Osteoblast (primary cell): ENCODE measurements around the gene POC1B. TPM values are rescaled to one million over a fixed set of nuclear protein-coding genes. Genes with fewer than 3 reads are reported as not detected.

Source experiments
- DNase-seq: peaks from one replicate; pipeline ENCODE4 v3.0.0; 2011; ENCODE audit warnings: low spot score, mixed read lengths; ENCODE audit not compliant: insufficient read length; ENCODE audit errors: missing footprints
- H2AFZ ChIP-seq: 2 replicates; pipeline ENCODE4 v1.6.0; 2011; ENCODE audit warnings: mild to moderate bottlenecking, low read length
- H3K27ac ChIP-seq: 2 replicates; pipeline ENCODE4 v1.5.1; 2011; ENCODE audit warnings: mild to moderate bottlenecking, low read depth, low read length, moderate library complexity
- H3K27me3 ChIP-seq: 2 replicates; pipeline ENCODE4 v1.6.0; 2012; ENCODE audit warnings: mild to moderate bottlenecking, control low read depth, inconsistent platforms, low read length, moderate library complexity; ENCODE audit not compliant: insufficient read depth
- H3K36me3 ChIP-seq: 2 replicates; pipeline ENCODE4 v1.5.1; 2011; ENCODE audit warnings: mild to moderate bottlenecking, low read length, control low read depth, moderate library complexity; ENCODE audit not compliant: insufficient read depth
- H3K4me1 ChIP-seq: 2 replicates; pipeline ENCODE4 v1.5.1; 2011; ENCODE audit warnings: mild to moderate bottlenecking, low read length, control low read depth, moderate library complexity; ENCODE audit not compliant: insufficient read depth
- H3K4me2 ChIP-seq: 2 replicates; pipeline ENCODE4 v1.6.0; 2011; ENCODE audit warnings: mild to moderate bottlenecking, low read length; ENCODE audit not compliant: insufficient read depth
- H3K4me3 ChIP-seq: fragments of 200-600 bp; sonication (generic); 3 replicates; pipeline ENCODE4 v1.5.1; 2012; ENCODE audit warnings: mild to moderate bottlenecking, low read length, inconsistent platforms; ENCODE audit not compliant: insufficient read depth
- H3K79me2 ChIP-seq: 2 replicates; pipeline ENCODE4 v1.6.0; 2012; ENCODE audit warnings: mild to moderate bottlenecking, low read length, control low read depth, inconsistent platforms; ENCODE audit not compliant: insufficient read depth
- H3K9me3 ChIP-seq: 2 replicates; pipeline ENCODE4 v1.5.1; 2011; ENCODE audit warnings: low read depth, low read length, control low read depth
- H4K20me1 ChIP-seq: 2 replicates; pipeline ENCODE4 v1.6.0; 2012; ENCODE audit warnings: mild to moderate bottlenecking, low read length, control low read depth; ENCODE audit not compliant: insufficient read depth
- total RNA-seq: library from RNA; depleted of rRNA; stranded (reverse); fragments of >200 nt; gene quantifications from 2 replicates; pipeline ENCODE4 v1.2.3, GENCODE V29; 2012
- TF ChIP-seq, protein P1 (sequence below): IDR thresholded peaks from 2 replicates; pipeline ENCODE4 v1.5.1; 2011; ENCODE audit warnings: mild to moderate bottlenecking, low read depth, low read length, moderate library complexity; ENCODE audit errors: extremely low read depth

The POC1B gene
- total RNA-seq, 1 donor: 10.9 TPM

DNA sequence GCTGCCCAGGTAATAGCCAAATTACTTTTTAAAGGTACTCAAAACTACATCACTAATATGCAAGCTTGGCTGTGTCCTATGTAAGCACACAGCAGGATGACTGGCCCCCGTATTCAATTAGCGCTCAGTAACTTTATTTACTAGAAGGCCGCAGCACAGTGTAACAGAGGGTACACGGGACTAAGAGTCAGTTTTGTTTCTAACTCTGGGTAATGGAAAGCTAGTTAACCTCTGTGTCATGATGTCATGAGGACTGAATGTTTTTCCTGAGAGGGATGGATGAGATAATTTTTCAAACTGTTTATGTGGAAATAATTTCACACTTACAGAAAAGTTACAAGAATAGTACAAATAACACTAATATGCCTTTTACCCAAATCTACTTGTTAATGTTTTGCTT is 28.4 kb downstream of the POC1B start:
- no peaks in the 10 kb centered on the region for H3K27me3 ChIP-seq
- H3K4me1 ChIP-seq: peaks cover 12% of the 10 kb centered on the region
- TF ChIP-seq, protein P1, sequence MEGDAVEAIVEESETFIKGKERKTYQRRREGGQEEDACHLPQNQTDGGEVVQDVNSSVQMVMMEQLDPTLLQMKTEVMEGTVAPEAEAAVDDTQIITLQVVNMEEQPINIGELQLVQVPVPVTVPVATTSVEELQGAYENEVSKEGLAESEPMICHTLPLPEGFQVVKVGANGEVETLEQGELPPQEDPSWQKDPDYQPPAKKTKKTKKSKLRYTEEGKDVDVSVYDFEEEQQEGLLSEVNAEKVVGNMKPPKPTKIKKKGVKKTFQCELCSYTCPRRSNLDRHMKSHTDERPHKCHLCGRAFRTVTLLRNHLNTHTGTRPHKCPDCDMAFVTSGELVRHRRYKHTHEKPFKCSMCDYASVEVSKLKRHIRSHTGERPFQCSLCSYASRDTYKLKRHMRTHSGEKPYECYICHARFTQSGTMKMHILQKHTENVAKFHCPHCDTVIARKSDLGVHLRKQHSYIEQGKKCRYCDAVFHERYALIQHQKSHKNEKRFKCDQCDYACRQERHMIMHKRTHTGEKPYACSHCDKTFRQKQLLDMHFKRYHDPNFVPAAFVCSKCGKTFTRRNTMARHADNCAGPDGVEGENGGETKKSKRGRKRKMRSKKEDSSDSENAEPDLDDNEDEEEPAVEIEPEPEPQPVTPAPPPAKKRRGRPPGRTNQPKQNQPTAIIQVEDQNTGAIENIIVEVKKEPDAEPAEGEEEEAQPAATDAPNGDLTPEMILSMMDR: no peak
- no peaks in the 10 kb centered on the region for H4K20me1 ChIP-seq
- no peak overlapping the region for H3K27ac ChIP-seq
- H2AFZ ChIP-seq: no peak overlapping the region
- no peak for DNase-seq
- H3K4me2 ChIP-seq: no peak overlapping the region
- H3K4me3 ChIP-seq: no peak overlapping the region
- H3K79me2 ChIP-seq: no peaks in the 10 kb centered on the region
- H3K36me3 ChIP-seq: no peaks in the 10 kb centered on the region
- H3K9me3 ChIP-seq: no peaks in the 10 kb centered on the region

DNA sequence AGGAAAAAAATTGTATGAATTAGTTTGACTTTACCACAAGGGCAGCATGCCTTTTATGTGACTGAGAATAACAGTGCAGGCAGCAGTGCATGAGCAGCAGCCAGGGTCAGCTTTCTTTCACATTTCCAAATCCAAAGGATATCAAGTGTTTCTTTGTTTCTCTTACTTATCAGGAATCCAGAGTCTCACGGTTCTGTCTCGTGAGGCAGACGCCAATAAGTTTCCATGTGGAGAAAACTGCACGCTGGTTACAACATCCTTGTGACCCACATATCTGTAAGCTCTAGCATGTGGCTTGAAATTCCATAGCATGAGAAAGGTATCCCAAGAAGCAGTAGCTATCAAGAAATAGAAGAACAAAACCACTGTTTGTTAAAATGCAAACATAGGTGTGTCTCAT is 28.8 kb downstream of the POC1B start:
- Histone ChIP-seq H2AFZ (no peak overlapping the region), H3K4me1 (peaks cover 12% of the 10 kb centered on the region), H3K36me3 (no peaks in the 10 kb centered on the region), H4K20me1 (no peaks in the 10 kb centered on the region), H3K79me2 (no peaks in the 10 kb centered on the region), H3K4me2 (no peak overlapping the region), H3K9me3 (no peaks in the 10 kb centered on the region), H3K4me3 (no peak overlapping the region), H3K27ac (no peak overlapping the region), H3K27me3 (no peaks in the 10 kb centered on the region)
- DNase-seq: no peak
- TF ChIP-seq, protein P1: no peak

DNA sequence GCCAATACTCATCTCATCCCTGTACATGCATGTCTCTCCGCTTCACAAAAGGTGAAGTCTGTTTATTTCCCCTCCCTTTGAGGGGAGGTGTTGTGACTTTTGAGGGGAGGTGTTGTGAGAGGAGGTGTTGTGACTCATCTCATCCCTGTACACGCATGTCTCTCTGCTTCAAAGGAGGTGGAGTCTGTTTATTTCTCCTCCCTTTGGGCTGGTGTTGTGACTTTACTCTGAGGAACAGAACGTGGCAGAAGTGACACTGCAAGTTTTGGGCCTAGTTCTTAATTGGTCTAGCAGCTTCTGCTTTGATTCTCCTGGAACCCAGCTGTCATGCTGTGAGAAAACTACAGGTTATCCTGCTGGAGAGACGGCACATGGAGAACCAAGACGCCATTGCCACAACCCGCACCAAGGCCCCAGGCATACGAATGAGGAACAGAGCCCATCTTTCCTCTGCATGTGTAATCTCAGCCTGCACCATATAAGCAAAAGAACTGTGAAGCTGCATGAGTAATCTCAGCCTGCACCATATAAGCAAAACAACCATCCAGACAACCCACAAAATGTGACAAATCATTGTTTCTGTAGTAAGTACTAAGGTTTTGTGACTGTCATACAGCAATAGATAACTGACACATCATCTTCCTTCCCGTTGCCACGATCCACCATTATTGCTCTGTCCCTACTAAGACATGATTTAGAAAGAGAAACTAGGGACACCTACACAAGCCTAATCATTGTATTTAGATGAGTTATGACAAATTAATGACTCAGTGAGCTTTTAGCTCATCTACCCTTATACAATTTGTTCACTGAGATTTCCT is 31.2 kb downstream of the POC1B start:
- peak overlapping the region; percentile 78 for H2AFZ ChIP-seq

More for the DNA sequence above, 31.2 kb downstream of the POC1B start:
- Histone ChIP-seq H3K9me3 (no peaks in the 10 kb centered on the region), H3K4me1 (peaks cover 12% of the 10 kb centered on the region), H3K4me3 (peak overlapping the region; percentile 51), H3K27me3 (no peaks in the 10 kb centered on the region), H3K79me2 (no peaks in the 10 kb centered on the region), H3K36me3 (no peaks in the 10 kb centered on the region), H4K20me1 (no peaks in the 10 kb centered on the region), H3K4me2 (peak overlapping the region; percentile 75), H3K27ac (peak overlapping the region; percentile 55)
- TF ChIP-seq, protein P1: no peak
- peak; percentile 81 for DNase-seq
